DOHH2 (cell line): ENCODE data around the gene PEX14.

Source experiments
- CTCF ChIP-seq: fragments of 200-600 bp; sonication (generic); IDR thresholded peaks from one replicate; pipeline ENCODE4 v1.5.1; 2014; ENCODE audit warnings: antibody characterized with exemption, mild to moderate bottlenecking, low read depth, low read length; ENCODE audit not compliant: poor library complexity, severe bottlenecking
- EZH2phosphoT487 ChIP-seq: fragments of 200-600 bp; sonication (generic); IDR thresholded peaks from 2 replicates; pipeline ENCODE4 v1.6.1; 2017; ENCODE audit warnings: borderline replicate concordance, mild to moderate bottlenecking, antibody characterized with exemption, low read length, moderate library complexity, mixed read lengths

GRCh38 chr1:10456661-10457060 is 18.1 kb upstream of the PEX14 start:
- TF ChIP-seq CTCF (no peak), EZH2phosphoT487 (no peak)
